DND-41 (cell line): ENCODE data around the gene LIG1.

Experiments used
- ATAC-seq: fragments of 200-7000 bp; cut with Tn5 transposase; 3 replicates; pipeline ENCODE4 v1.9.1; 2021; ENCODE audit warnings: low read depth; ENCODE audit not compliant: insufficient read depth
- DNase-seq: peaks from one replicate; pipeline ENCODE4 v3.0.0-alpha.2; 2020
- H2AFZ ChIP-seq: 2 replicates; pipeline ENCODE4 v1.6.0; 2012; ENCODE audit warnings: low read depth, low read length
- H3K27ac ChIP-seq: 2 replicates; pipeline ENCODE4 v1.5.1; 2012; ENCODE audit warnings: low read length, inconsistent platforms
- H3K27me3 ChIP-seq: fragments of 200-600 bp; sonication (generic); 2 replicates; pipeline ENCODE4 v1.6.0; 2012; ENCODE audit warnings: low read length, mild to moderate bottlenecking, inconsistent platforms; ENCODE audit not compliant: insufficient read depth, poor library complexity
- H3K36me3 ChIP-seq: 2 replicates; pipeline ENCODE4 v1.5.1; 2012; ENCODE audit warnings: low read length, inconsistent platforms; ENCODE audit not compliant: insufficient read depth
- H3K4me1 ChIP-seq: 2 replicates; pipeline ENCODE4 v1.5.1; 2012; ENCODE audit warnings: mild to moderate bottlenecking, low read length; ENCODE audit not compliant: insufficient read depth
- H3K4me2 ChIP-seq: 2 replicates; pipeline ENCODE4 v1.6.0; 2012; ENCODE audit warnings: mild to moderate bottlenecking, moderate library complexity, low read length, inconsistent platforms; ENCODE audit not compliant: insufficient read depth
- H3K4me3 ChIP-seq, 2 experiments: fragments of 200-600 bp in 1 of 2; shearing (Covaris generic) in 1 of 2; 2 replicates each; pipeline ENCODE4 v1.5.1; 2012 to 2016; ENCODE audit warnings: inconsistent platforms in 2 of 2, low read length in 2 of 2, mild to moderate bottlenecking in 2 of 2, low read depth in 1 of 2, moderate library complexity in 1 of 2
- H3K79me2 ChIP-seq: 2 replicates; pipeline ENCODE4 v1.6.0; 2012; ENCODE audit warnings: low read length, inconsistent platforms; ENCODE audit not compliant: insufficient read depth
- H3K9ac ChIP-seq: 2 replicates; pipeline ENCODE4 v1.6.0; 2012; ENCODE audit warnings: low read depth, mild to moderate bottlenecking, inconsistent platforms, low read length, moderate library complexity
- H3K9me3 ChIP-seq: 2 replicates; pipeline ENCODE4 v1.5.1; 2012; ENCODE audit warnings: low read length, moderate library complexity, mild to moderate bottlenecking, inconsistent platforms; ENCODE audit not compliant: insufficient read depth, severe bottlenecking
- H4K20me1 ChIP-seq: 2 replicates; pipeline ENCODE4 v1.6.0; 2012; ENCODE audit warnings: low read length; ENCODE audit not compliant: insufficient read depth
- EZH2 ChIP-seq: IDR thresholded peaks from 3 replicates; pipeline ENCODE4 v1.6.1; 2012; ENCODE audit warnings: borderline replicate concordance, low read depth, mild to moderate bottlenecking, moderate library complexity, low read length, inconsistent platforms; ENCODE audit not compliant: severe bottlenecking
- TF ChIP-seq, protein P1 (sequence below): IDR thresholded peaks from 2 replicates; pipeline ENCODE4 v1.5.1; 2012; ENCODE audit warnings: borderline replicate concordance, low read length, moderate library complexity, mild to moderate bottlenecking; ENCODE audit not compliant: poor library complexity, severe bottlenecking; ENCODE audit errors: extremely low read depth

LIG1 gene

GRCh38 chr19:48133094-48133493 lies 37.0 kb downstream of the LIG1 start:
- H3K4me2 ChIP-seq, result no peak overlapping the region
- no peak for ATAC-seq

GRCh38 chr19:48127561-48127960 lies 42.6 kb downstream of the LIG1 start:
- TF ChIP-seq, protein P1, sequence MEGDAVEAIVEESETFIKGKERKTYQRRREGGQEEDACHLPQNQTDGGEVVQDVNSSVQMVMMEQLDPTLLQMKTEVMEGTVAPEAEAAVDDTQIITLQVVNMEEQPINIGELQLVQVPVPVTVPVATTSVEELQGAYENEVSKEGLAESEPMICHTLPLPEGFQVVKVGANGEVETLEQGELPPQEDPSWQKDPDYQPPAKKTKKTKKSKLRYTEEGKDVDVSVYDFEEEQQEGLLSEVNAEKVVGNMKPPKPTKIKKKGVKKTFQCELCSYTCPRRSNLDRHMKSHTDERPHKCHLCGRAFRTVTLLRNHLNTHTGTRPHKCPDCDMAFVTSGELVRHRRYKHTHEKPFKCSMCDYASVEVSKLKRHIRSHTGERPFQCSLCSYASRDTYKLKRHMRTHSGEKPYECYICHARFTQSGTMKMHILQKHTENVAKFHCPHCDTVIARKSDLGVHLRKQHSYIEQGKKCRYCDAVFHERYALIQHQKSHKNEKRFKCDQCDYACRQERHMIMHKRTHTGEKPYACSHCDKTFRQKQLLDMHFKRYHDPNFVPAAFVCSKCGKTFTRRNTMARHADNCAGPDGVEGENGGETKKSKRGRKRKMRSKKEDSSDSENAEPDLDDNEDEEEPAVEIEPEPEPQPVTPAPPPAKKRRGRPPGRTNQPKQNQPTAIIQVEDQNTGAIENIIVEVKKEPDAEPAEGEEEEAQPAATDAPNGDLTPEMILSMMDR, result no peak
- Histone ChIP-seq H3K4me2 (no peak overlapping the region), H4K20me1 (peaks cover 7% of the 10 kb centered on the region; the same call in 1 of the 2 replicates), H3K9me3 (no peaks in the 10 kb centered on the region), H2AFZ (no peak overlapping the region), H3K79me2 (0 out of 2 replicates have a peak, but pooled peaks cover 2% of the 10 kb centered on the region), H3K36me3 (peaks cover 94% of the 10 kb centered on the region), H3K4me1 (no peaks in the 10 kb centered on the region), H3K9ac (no peak overlapping the region), H3K27ac (no peak overlapping the region), H3K27me3 (no peaks in the 10 kb centered on the region), H3K4me3 (no peak overlapping the region)
- no peak for ATAC-seq
- no peak for DNase-seq

More at GRCh38 chr19:48133094-48133493, 37.0 kb downstream of the LIG1 start:
- no peak for DNase-seq
- no peak overlapping the region for H3K4me3 ChIP-seq
- H3K9me3 ChIP-seq, result no peaks in the 10 kb centered on the region
- no peak overlapping the region for H3K9ac ChIP-seq
- no peak overlapping the region for H3K27ac ChIP-seq
- H3K27me3 ChIP-seq, result no peaks in the 10 kb centered on the region
- H3K36me3 ChIP-seq, result peaks cover 95% of the 10 kb centered on the region
- no peak overlapping the region for H2AFZ ChIP-seq
- H3K4me1 ChIP-seq, result no peaks in the 10 kb centered on the region
- no peaks in the 10 kb centered on the region for H3K79me2 ChIP-seq
- TF ChIP-seq EZH2, result no peak
- TF ChIP-seq, protein P1, result no peak
- H4K20me1 ChIP-seq, result no peaks in the 10 kb centered on the region

DNA sequence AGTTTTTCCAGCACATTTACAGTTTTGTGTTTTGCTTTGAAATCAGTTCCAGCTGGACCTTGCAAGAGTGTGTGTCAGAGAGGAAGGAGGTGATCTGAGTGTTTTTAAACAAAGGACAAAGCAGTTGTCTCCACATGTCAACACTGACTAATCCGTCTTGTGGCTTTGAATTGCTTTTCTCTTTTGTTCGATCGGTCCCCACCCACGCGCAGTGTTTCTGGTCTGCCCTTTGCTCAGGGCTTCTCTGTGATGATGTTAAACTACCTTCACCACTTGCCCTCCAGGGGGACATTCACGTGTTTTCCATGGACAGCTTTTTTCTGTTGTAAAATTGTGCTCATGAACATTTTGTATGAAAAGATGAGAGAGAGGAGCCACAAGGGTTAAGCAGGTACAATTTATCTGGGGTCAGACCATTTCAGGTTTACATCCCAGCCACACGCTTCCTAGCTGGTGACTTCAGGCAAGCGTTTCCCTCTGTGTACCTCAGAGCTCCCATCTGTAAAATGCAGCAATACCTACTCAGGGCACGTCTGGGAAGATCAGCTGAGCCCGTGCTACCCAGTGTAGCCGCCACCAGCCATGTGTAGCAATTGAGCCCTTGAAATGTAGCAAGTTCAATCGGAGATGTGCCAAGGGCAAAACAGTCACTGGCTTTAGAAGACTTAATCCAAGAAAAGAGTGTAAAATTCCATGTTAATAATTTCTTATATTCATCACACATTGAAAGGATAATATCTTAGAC lies 46.1 kb downstream of the LIG1 start:
- TF ChIP-seq, protein P1, result no peak
- no peak for TF ChIP-seq EZH2

More for the DNA sequence above, 46.1 kb downstream of the LIG1 start:
- H3K4me2 ChIP-seq, result no peak overlapping the region
- no peak for ATAC-seq
- H3K36me3 ChIP-seq, result peaks cover 93% of the 10 kb centered on the region
- H4K20me1 ChIP-seq, result peaks cover 7% of the 10 kb centered on the region; the same call in 1 of the 2 replicates
- DNase-seq, result no peak
- no peaks in the 10 kb centered on the region for H3K4me1 ChIP-seq
- H3K9ac ChIP-seq, result no peak overlapping the region
- no peak overlapping the region for H3K4me3 ChIP-seq
- no peaks in the 10 kb centered on the region for H3K27me3 ChIP-seq
- H3K27ac ChIP-seq, result no peak overlapping the region
- H3K9me3 ChIP-seq, result no peaks in the 10 kb centered on the region
- 0 out of 2 replicates have a peak, but pooled peaks cover 2% of the 10 kb centered on the region for H3K79me2 ChIP-seq
- H2AFZ ChIP-seq, result no peak overlapping the region
